Upper lobe of left lung (tissue), 6 donors: ENCODE data around the gene ALPG. TPM values are rescaled to one million over a fixed set of nuclear protein-coding genes. Genes with fewer than 3 reads are reported as not detected.
"Not testable (repeated sequence)": the region's sequence is repeated elsewhere in the genome, so short reads cannot be mapped to it uniquely, and the experiment has no call there.

ENCODE experiments used
- ATAC-seq, 2 donors: fragments of 200-7000 bp; cut with Tn5 transposase; one replicate each; pipeline ENCODE4 v1.9.1; 2022; ENCODE audit warnings: mild to moderate bottlenecking in 2 of 2, moderate library complexity in 2 of 2; ENCODE audit not compliant: low FRiP score in 2 of 2
- DNase-seq, 2 donors: peaks; one replicate each; pipeline ENCODE4 v3.0.0-alpha.2; 2019 to 2020
- H3K27ac ChIP-seq, 4 donors: fragments of 200-600 bp; sonication (generic); one replicate each; pipeline ENCODE4 v1.5.1; 2016 to 2019
- H3K27me3 ChIP-seq, 4 donors: fragments of 200-600 bp; sonication (generic); one replicate each; pipeline ENCODE4 v1.5.1; 2017 to 2019
- H3K36me3 ChIP-seq, 4 donors: fragments of 200-600 bp; sonication (generic); one replicate each; pipeline ENCODE4 v1.5.1; 2016 to 2019
- H3K4me1 ChIP-seq, 4 donors: fragments of 200-600 bp; sonication (generic); one replicate each; pipeline ENCODE4 v1.5.1; 2018 to 2019
- H3K4me3 ChIP-seq, 4 donors: fragments of 200-600 bp; sonication (generic); one replicate each; pipeline ENCODE4 v1.5.1; 2017 to 2019; ENCODE audit warnings: mild to moderate bottlenecking in 2 of 4, moderate library complexity in 1 of 4
- H3K9me3 ChIP-seq, 4 donors: fragments of 200-600 bp; sonication (generic); one replicate each; pipeline ENCODE4 v1.5.1; 2018 to 2019
- EP300 ChIP-seq, 4 donors: sonication (generic); formaldehyde crosslinking; IDR thresholded peaks; one replicate each; pipeline ENCODE4 v1.5.1; 2017; ENCODE audit warnings: antibody characterized with exemption in 4 of 4, control low read depth in 2 of 4
- POLR2A ChIP-seq, 4 donors: fragments of 450-650 bp; IDR thresholded peaks; one replicate each; pipeline ENCODE4 v1.5.1; 2016 to 2017; ENCODE audit warnings: antibody characterized with exemption in 4 of 4, mild to moderate bottlenecking in 2 of 4
- POLR2AphosphoS5 ChIP-seq, 2 donors: sonication (generic); formaldehyde crosslinking; IDR thresholded peaks; one replicate each; pipeline ENCODE4 v1.5.1; 2017; ENCODE audit warnings: antibody characterized with exemption in 2 of 2
- WGBS, 2 donors: methylation state at CpG; one replicate each; pipeline ENCODE4 v1.1.5; 2017 to 2018; 5-methylcytosine and 5-hydroxymethylcytosine counted together
- total RNA-seq, 6 donors: library from RNA; depleted of rRNA in 4 of 6; stranded (reverse); fragments of >200 nt in 4 of 6; gene quantifications; one replicate each; pipeline versions ENCODE4 v1.1.0 to v1.2.1, GENCODE V29; 2016 to 2021
- TF ChIP-seq, protein P1 (sequence below), 6 experiments: fragments of 450-650 bp in 4 of 6; fragments of 200-600 bp in 2 of 6; sonication (generic) in 2 of 6; IDR thresholded peaks; one replicate each; pipeline ENCODE4 v1.5.1; 2016 to 2019; ENCODE audit warnings: antibody characterized with exemption in 6 of 6
- donor health status: DM: no; HTN: no; CAD: no; lungs with moderate emphysema.
- donor health status: DM: no; HTN: yes; CAD: no; lungs with severe emphysema.

The ALPG gene
- total RNA-seq, 6 donors from 2014 or later, result 0.91 to 2.3 (median 1.4) TPM; not detected in 2

DNA sequence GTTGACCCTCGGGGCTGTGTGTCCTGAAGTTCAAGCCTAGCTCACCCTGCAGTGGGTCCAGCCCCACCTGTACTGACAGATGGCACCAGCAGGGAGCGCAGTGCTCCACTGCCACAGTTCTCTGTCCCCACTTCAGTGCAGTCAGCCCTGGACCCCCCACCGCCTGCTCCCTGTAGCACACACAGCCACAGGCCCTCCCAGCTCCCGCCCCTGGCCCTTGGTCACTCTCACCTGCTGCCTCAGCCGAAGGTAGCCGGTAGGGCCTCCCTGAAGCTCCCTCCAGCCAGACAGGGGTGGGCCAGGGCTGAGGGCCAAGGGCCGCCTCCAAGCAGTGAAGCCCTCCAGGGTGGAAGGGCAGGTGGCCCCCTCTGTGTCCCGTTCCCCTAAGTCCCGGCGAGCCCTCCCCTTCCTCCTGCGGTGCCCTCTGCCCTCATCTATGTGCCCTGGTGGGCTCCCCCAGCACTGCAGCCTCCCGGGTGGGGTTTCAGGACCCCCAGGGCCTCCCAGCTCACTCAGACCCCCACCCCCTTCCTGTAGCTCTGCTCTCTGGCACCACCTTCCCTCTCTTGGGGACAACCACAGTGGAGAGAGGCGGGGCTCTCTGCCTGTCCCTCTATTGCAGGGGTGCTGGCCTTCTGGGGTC, 38.9 kb upstream of the ALPG start:
- no peak for TF ChIP-seq EP300 (IDR thresholded peaks at IDR 0.05)
- TF ChIP-seq, protein P1, sequence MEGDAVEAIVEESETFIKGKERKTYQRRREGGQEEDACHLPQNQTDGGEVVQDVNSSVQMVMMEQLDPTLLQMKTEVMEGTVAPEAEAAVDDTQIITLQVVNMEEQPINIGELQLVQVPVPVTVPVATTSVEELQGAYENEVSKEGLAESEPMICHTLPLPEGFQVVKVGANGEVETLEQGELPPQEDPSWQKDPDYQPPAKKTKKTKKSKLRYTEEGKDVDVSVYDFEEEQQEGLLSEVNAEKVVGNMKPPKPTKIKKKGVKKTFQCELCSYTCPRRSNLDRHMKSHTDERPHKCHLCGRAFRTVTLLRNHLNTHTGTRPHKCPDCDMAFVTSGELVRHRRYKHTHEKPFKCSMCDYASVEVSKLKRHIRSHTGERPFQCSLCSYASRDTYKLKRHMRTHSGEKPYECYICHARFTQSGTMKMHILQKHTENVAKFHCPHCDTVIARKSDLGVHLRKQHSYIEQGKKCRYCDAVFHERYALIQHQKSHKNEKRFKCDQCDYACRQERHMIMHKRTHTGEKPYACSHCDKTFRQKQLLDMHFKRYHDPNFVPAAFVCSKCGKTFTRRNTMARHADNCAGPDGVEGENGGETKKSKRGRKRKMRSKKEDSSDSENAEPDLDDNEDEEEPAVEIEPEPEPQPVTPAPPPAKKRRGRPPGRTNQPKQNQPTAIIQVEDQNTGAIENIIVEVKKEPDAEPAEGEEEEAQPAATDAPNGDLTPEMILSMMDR (IDR thresholded peaks at IDR 0.05), result peak in 3 of 6 experiments; percentile 8 to 28 (median 20)
- ATAC-seq, result no peak

GRCh38 chr2:232368311-232368731, 38.3 kb upstream of the ALPG start:
- 85 to 88% methylated on average over 7 to 15 of the region's 15 CpGs for WGBS, 2 donors
- no peak for TF ChIP-seq EP300 (IDR thresholded peaks at IDR 0.05)
- no peak for TF ChIP-seq POLR2A (IDR thresholded peaks at IDR 0.05)
- TF ChIP-seq, protein P1 (IDR thresholded peaks at IDR 0.05), result no peak
- TF ChIP-seq POLR2AphosphoS5 (IDR thresholded peaks at IDR 0.05), result no peak
- Histone ChIP-seq H3K4me3 (no peak overlapping the region), H3K27ac (no peak overlapping the region), H3K9me3 (no peaks in the 10 kb centered on the region), H3K4me1 (peaks cover 0 to 10% (median 3%) of the 10 kb centered on the region in 4 donors), H3K36me3 (no peaks in the 10 kb centered on the region), H3K27me3 (no peaks in the 10 kb centered on the region)
- peak in 1 of 2 donors; percentile 63 for DNase-seq
- no peak for ATAC-seq

More for the DNA sequence above, 38.9 kb upstream of the ALPG start:
- WGBS, 2 donors, result 52 to 80% methylated on average over 3 to 12 of the region's 13 CpGs
- DNase-seq, result peak in 1 of 2 donors; percentile 61
- Histone ChIP-seq H3K36me3 (no peaks in the 10 kb centered on the region), H3K4me1 (peaks cover 0 to 10% (median 3%) of the 10 kb centered on the region in 4 donors), H3K4me3 (no peak overlapping the region), H3K27ac (no peak overlapping the region), H3K9me3 (no peaks in the 10 kb centered on the region), H3K27me3 (no peaks in the 10 kb centered on the region)

- WGBS, 2 donors, result 75 to 91% methylated on average over 5 to 14 of the region's 15 CpGs
- ATAC-seq (no peak), DNase-seq (peak; percentile 15 to 54)
- H3K9me3 ChIP-seq, result no peaks in the 10 kb centered on the region
- no peaks in the 10 kb centered on the region for H3K27me3 ChIP-seq
- H3K4me3 ChIP-seq, result no peak overlapping the region
- TF ChIP-seq POLR2AphosphoS5 (IDR thresholded peaks at IDR 0.05), result no peak
- TF ChIP-seq, protein P1 (IDR thresholded peaks at IDR 0.05), result no peak
- TF ChIP-seq POLR2A (IDR thresholded peaks at IDR 0.05), result no peak
- no peak for TF ChIP-seq EP300 (IDR thresholded peaks at IDR 0.05)
- H3K36me3 ChIP-seq, result no peaks in the 10 kb centered on the region
- H3K27ac ChIP-seq, result no peak overlapping the region
- peaks cover 0 to under 1% (median 0%) of the 10 kb centered on the region in 4 donors for H3K4me1 ChIP-seq
These were observed 37.3 kb upstream of the ALPG start for GRCh38 chr2:232369126-232369951.

DNA sequence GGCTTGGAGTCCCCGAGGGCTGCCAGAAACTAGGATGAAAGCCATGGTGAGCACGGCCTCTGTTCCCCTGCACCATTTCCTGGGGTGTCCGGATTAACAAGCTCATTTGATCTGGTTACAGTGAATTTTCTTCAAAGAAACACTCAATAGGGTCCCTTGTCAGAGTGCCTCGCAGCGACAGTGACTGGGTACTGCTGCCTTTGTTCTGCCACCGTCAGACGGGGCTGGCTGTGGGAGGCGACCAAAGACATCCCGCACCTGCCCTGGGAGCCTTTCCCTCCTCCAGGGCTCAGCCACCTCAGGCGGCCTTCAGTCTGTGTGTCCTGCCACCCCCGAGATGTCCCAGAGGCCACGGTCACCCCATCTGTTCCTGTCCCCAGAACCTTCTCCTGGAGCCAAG, 36.6 kb upstream of the ALPG start:
- not testable (repeated sequence) for H3K4me1 ChIP-seq, ATAC-seq, H3K27me3 ChIP-seq, H3K36me3 ChIP-seq, DNase-seq, H3K27ac ChIP-seq, H3K9me3 ChIP-seq, H3K4me3 ChIP-seq
- WGBS, 2 donors, result 0 to 28% methylated on average over 3 to 7 of the region's 12 CpGs
